HepG2 (cell line): ENCODE data around the gene CORO1C. TPM values are rescaled to one million over a fixed set of nuclear protein-coding genes. Genes with fewer than 3 reads are reported as not detected.

ENCODE experiments used
- ATAC-seq: fragments of 200-7000 bp; cut with Tn5 transposase; 3 replicates; pipeline ENCODE4 v1.9.1; 2020; ENCODE audit warnings: mild to moderate bottlenecking, moderate library complexity
- BruUV-seq: library from RNA; stranded (reverse); fragments of 400-500 nt; replicated peaks from 2 replicates; lab custom pipeline; 2021; lab: Mats Ljungman, UMichigan
- CTCF ChIA-PET: fragments of 300-600 bp; formaldehyde crosslinking; extraction: SDS; loops from one replicate; lab custom pipeline; 2021; ENCODE audit warnings: low total read pairs, inconsistent platforms, low intra/inter-chr PET ratio; lab: Yijun Ruan, JAX
- POLR2A ChIA-PET: fragments of 350-600 bp; sonication (Branson Sonifier 250); formaldehyde crosslinking; loops from one replicate; lab custom pipeline; 2020; ENCODE audit warnings: antibody characterized with exemption, inconsistent platforms; lab: Yijun Ruan, JAX
- DNase-seq: peaks from one replicate; pipeline ENCODE4 v3.0.0-alpha.2; 2015; ENCODE audit warnings: low spot score
- FAIRE-seq: peaks from 3 replicates; lab custom pipeline; 2011; peaks lifted over from hg19 to GRCh38; lab: Jason Lieb, UNC
- H2AFZ ChIP-seq: one replicate; pipeline ENCODE4 v1.6.1; 2011; ENCODE audit warnings: low read length, inconsistent platforms
- H3K27ac ChIP-seq: fragments of 300-600 bp; 3 replicates; pipeline ENCODE4 v1.8.0; 2011; ENCODE audit warnings: mixed run types, mild to moderate bottlenecking, mixed read lengths, low read length, inconsistent platforms; ENCODE audit not compliant: insufficient read depth; ENCODE audit errors: extremely low read length
- H3K27me3 ChIP-seq, 2 experiments: fragments of 200-600 bp in 1 of 2; 2 replicates in 1 of 2; 3 replicates in 1 of 2; pipeline versions ENCODE4 v1.6.0 to v1.8.0; 2011; ENCODE audit warnings: low read length in 2 of 2, mild to moderate bottlenecking in 2 of 2, moderate library complexity in 2 of 2, inconsistent platforms in 1 of 2; ENCODE audit not compliant: insufficient read depth in 2 of 2, control insufficient read depth in 1 of 2
- H3K36me3 ChIP-seq, 2 experiments: fragments of 200-600 bp in 1 of 2; replicated peaks in 1 of 2; 2 replicates in 1 of 2; 3 replicates in 1 of 2; pipeline versions ENCODE4 v1.5.1 to v1.8.0; 2011; ENCODE audit warnings: low read length in 2 of 2, inconsistent platforms in 1 of 2; ENCODE audit not compliant: insufficient read depth in 2 of 2, control insufficient read depth in 1 of 2
- H3K4me1 ChIP-seq: 2 replicates; pipeline ENCODE4 v1.5.1; 2012; ENCODE audit warnings: low read length, inconsistent platforms; ENCODE audit not compliant: insufficient read depth
- H3K4me2 ChIP-seq: 2 replicates; pipeline ENCODE4 v1.6.0; 2011; ENCODE audit warnings: low read depth, low read length, inconsistent platforms
- H3K4me3 ChIP-seq, 3 experiments: fragments of 200-600 bp in 1 of 3; sonication (generic), shearing (Covaris generic) in 1 of 3; replicated peaks in 1 of 3; 2 replicates each; pipeline ENCODE4 v1.5.1; 2011 to 2016; ENCODE audit warnings: low read length in 3 of 3, inconsistent platforms in 2 of 3, low read depth in 2 of 3, mild to moderate bottlenecking in 2 of 3, control low read depth in 1 of 3, mixed read lengths in 1 of 3; ENCODE audit not compliant: insufficient read depth in 1 of 3
- H3K79me2 ChIP-seq: one replicate; pipeline ENCODE4 v1.6.1; 2011; ENCODE audit warnings: low read length, inconsistent platforms; ENCODE audit not compliant: insufficient read depth
- H3K9ac ChIP-seq: 2 replicates; pipeline ENCODE4 v1.6.0; 2011; ENCODE audit warnings: mild to moderate bottlenecking, low read depth, low read length, inconsistent platforms; ENCODE audit not compliant: insufficient read depth
- H3K9me3 ChIP-seq: 2 replicates; pipeline ENCODE4 v1.5.1; 2012; ENCODE audit warnings: mild to moderate bottlenecking, low read length
- H4K20me1 ChIP-seq: 2 replicates; pipeline ENCODE4 v1.6.0; 2011; ENCODE audit warnings: inconsistent platforms, mild to moderate bottlenecking, low read length, moderate library complexity; ENCODE audit not compliant: insufficient read depth
- BORCS8-MEF2B ChIP-seq: sonication (generic); formaldehyde crosslinking; IDR thresholded peaks from 2 replicates; pipeline ENCODE4 v1.8.0; 2022; ENCODE audit warnings: mild to moderate bottlenecking, missing genetic modification reagents
- DNMT3B ChIP-seq: conservative IDR thresholded peaks from 2 replicates; pipeline ENCODE4 v1.6.1; 2016; ENCODE audit warnings: missing biosample characterization, control low read depth
- EED ChIP-seq: sonication (generic); formaldehyde crosslinking; IDR thresholded peaks from 2 replicates; pipeline ENCODE4 v1.5.0; 2020; ENCODE audit warnings: mild to moderate bottlenecking, missing genetic modification reagents
- ETV5 ChIP-seq: IDR thresholded peaks from 2 replicates; pipeline ENCODE4 v1.6.1; 2018; ENCODE audit warnings: missing biosample characterization, missing genetic modification reagents, inconsistent platforms, borderline replicate concordance
- HOXA7 ChIP-seq: sonication (generic); formaldehyde crosslinking; IDR thresholded peaks from 2 replicates; pipeline ENCODE4 v1.8.1; 2022; ENCODE audit warnings: mild to moderate bottlenecking, missing genetic modification reagents, moderate library complexity
- NFIB ChIP-seq: sonication (generic); formaldehyde crosslinking; IDR thresholded peaks from 2 replicates; pipeline ENCODE4 v1.9.0; 2021; ENCODE audit warnings: missing genetic modification reagents, mild to moderate bottlenecking, borderline replicate concordance
- PRPF4 ChIP-seq: fragments of 200-400 bp; formaldehyde crosslinking; IDR thresholded peaks from 2 replicates; pipeline ENCODE4 v1.6.1; 2016; ENCODE audit warnings: low read length, low read depth; ENCODE audit not compliant: poor library complexity, severe bottlenecking
- SPEN ChIP-seq: sonication (generic); formaldehyde crosslinking; IDR thresholded peaks from 2 replicates; pipeline ENCODE4 v1.5.1; 2020; ENCODE audit warnings: low read depth, mild to moderate bottlenecking, missing genetic modification reagents
- ZBTB21 ChIP-seq: sonication (generic); formaldehyde crosslinking; IDR thresholded peaks from 2 replicates; pipeline ENCODE4 v1.4.0; 2020; ENCODE audit warnings: missing genetic modification reagents
- ZNF33A ChIP-seq: sonication (generic); formaldehyde crosslinking; IDR thresholded peaks from 2 replicates; pipeline ENCODE4 v1.5.1; 2020; ENCODE audit warnings: missing genetic modification reagents, mild to moderate bottlenecking, moderate library complexity, borderline replicate concordance
- ZNF383 ChIP-seq: sonication (generic); formaldehyde crosslinking; IDR thresholded peaks from 2 replicates; pipeline ENCODE4 v1.4.0; 2020; ENCODE audit warnings: missing genetic modification reagents, mild to moderate bottlenecking, borderline replicate concordance
- ZNF670 ChIP-seq: sonication (generic); formaldehyde crosslinking; IDR thresholded peaks from 2 replicates; pipeline ENCODE4 v1.8.0; 2022; ENCODE audit warnings: mild to moderate bottlenecking, missing genetic modification reagents, borderline replicate concordance
- ZNF713 ChIP-seq: sonication (generic); formaldehyde crosslinking; IDR thresholded peaks from 2 replicates; pipeline ENCODE4 v1.4.0; 2020; ENCODE audit warnings: mild to moderate bottlenecking, missing genetic modification reagents
- WGBS: methylation state at CpG from one replicate; pipeline ENCODE4 v1.1.6; 2017; ENCODE audit warnings: low lambda C conversion rate; 5-methylcytosine and 5-hydroxymethylcytosine counted together
- in situ Hi-C: cut with HindIII; loops from 2 replicates; pipeline ENCODE4 v1.10.0; 2017; ENCODE audit warnings: low pct_unique_long_range_greater_than_20kb; ENCODE audit not compliant: extremely low pct_ligation_motif_present
- intact Hi-C: fragments of 100-400 bp; cut with micrococcal nuclease; formaldehyde crosslinking; loops from one replicate; pipeline ENCODE4 v1.10.0; 2022; ENCODE audit not compliant: unreplicated experiment
- polyA plus RNA-seq, 8 experiments: library from polyadenylated mRNA; depleted of rRNA in 3 of 8; stranded (reverse) in 7 of 8; unstranded in 1 of 8; fragments of >200 nt; fragmentation: Illumina TruSeq in 4 of 8; extraction: Trizol in 4 of 8; gene quantifications; 2 replicates each; pipeline versions ENCODE4 v1.2.1 to v1.2.3, GENCODE V29; 2011 to 2016; ENCODE audit warnings: low read depth in 4 of 8, missing spikeins in 1 of 8, mixed read lengths in 1 of 8; ENCODE audit not compliant: insufficient read depth in 1 of 8
- total RNA-seq, 5 experiments: library from RNA; depleted of rRNA; stranded (reverse); fragments of >200 nt; fragmentation: Illumina TruSeq; extraction: Trizol; gene quantifications; 2 replicates each; pipeline ENCODE4 v1.2.3, GENCODE V29; 2016; ENCODE audit warnings: low read depth in 1 of 5
- TF ChIP-seq, protein P1 (sequence below): sonication (generic); formaldehyde crosslinking; IDR thresholded peaks from 2 replicates; pipeline ENCODE4 v1.5.0; 2020; ENCODE audit warnings: missing genetic modification reagents, mild to moderate bottlenecking, borderline replicate concordance
- TF ChIP-seq, protein P2 (sequence below): sonication (generic); formaldehyde crosslinking; IDR thresholded peaks from 2 replicates; pipeline ENCODE4 v1.4.0; 2020; ENCODE audit warnings: mild to moderate bottlenecking, missing genetic modification reagents, borderline replicate concordance

The CORO1C gene
- total and polyA plus RNA-seq, 2 of the 13 experiments (the other 11 are each of a cell fraction or from before 2014, with no cell fraction given): 73.7 to 131 TPM

DNA sequence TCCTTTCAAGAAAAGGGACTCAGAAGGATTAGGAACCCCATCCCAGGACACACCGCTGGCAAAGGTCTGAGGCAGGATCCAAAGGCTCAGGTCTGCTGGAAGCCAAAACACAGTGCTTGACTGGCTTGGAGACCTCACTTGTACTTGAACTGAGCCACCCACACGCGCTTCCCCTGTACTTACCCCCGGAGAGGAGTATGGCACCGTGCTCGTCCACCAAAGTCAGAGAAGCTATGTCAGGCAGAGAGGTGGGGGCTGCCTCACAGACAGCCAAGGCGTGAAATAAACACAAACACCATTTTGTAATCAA, 86.6 kb downstream of the CORO1C start:
- BruUV-seq: no TSS peak
- no peaks in the 10 kb centered on the region for H3K9me3 ChIP-seq
- TF ChIP-seq ZNF383: no peak
- no peak for TF ChIP-seq PRPF4
- no peak for TF ChIP-seq ZNF33A (CRISPR knock-in tag)
- no peak for TF ChIP-seq SPEN (CRISPR knock-in tag)
- TF ChIP-seq BORCS8-MEF2B (CRISPR knock-in tag): no peak
- TF ChIP-seq, protein P1, sequence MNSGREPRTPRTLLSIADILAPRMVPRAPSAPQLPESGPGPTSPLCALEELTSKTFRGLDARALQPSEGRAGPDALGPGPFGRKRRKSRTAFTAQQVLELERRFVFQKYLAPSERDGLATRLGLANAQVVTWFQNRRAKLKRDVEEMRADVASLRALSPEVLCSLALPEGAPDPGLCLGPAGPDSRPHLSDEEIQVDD (CRISPR knock-in tag): no peak
- no peak for TF ChIP-seq EED (CRISPR knock-in tag)
- no peak for TF ChIP-seq ETV5 (CRISPR knock-in tag)
- no peak for TF ChIP-seq ZNF713 (CRISPR knock-in tag)
- TF ChIP-seq HOXA7: no peak
- TF ChIP-seq ZBTB21 (CRISPR knock-in tag): no peak
- no peak for TF ChIP-seq DNMT3B (CRISPR knock-in tag)
- TF ChIP-seq ZNF670 (CRISPR knock-in tag): no peak
- no peak for TF ChIP-seq NFIB
- TF ChIP-seq, protein P2, sequence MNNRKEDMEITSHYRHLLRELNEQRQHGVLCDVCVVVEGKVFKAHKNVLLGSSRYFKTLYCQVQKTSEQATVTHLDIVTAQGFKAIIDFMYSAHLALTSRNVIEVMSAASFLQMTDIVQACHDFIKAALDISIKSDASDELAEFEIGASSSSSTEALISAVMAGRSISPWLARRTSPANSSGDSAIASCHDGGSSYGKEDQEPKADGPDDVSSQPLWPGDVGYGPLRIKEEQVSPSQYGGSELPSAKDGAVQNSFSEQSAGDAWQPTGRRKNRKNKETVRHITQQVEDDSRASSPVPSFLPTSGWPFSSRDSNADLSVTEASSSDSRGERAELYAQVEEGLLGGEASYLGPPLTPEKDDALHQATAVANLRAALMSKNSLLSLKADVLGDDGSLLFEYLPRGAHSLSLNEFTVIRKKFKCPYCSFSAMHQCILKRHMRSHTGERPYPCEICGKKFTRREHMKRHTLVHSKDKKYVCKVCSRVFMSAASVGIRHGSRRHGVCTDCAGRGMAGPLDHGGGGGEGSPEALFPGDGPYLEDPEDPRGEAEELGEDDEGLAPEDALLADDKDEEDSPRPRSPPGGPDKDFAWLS (CRISPR knock-in tag): no peak
- H2AFZ ChIP-seq: no peak overlapping the region
- H4K20me1 ChIP-seq: no peaks in the 10 kb centered on the region; the same call in 1 of the 2 replicates
- H3K27ac ChIP-seq: no peak overlapping the region
- DNase-seq (no peak), FAIRE-seq (no peak), ATAC-seq (no peak)
- CTCF ChIA-PET: no interaction called here
- no peaks in the 10 kb centered on the region for H3K4me1 ChIP-seq
- H3K4me3 ChIP-seq: no peak overlapping the region
- in situ Hi-C loops: no loop called here
- H3K79me2 ChIP-seq: no peaks in the 10 kb centered on the region
- peaks cover 20 to 40% of the 10 kb centered on the region in 2 experiments for H3K36me3 ChIP-seq
- no peaks in the 10 kb centered on the region for H3K27me3 ChIP-seq
- 94% methylated on average over 7 of the region's 7 CpGs for WGBS
- intact Hi-C loops: no loop called here
- no peak overlapping the region for H3K9ac ChIP-seq
- POLR2A ChIA-PET: no interaction called here
- H3K4me2 ChIP-seq: no peak overlapping the region
